Body of pancreas (tissue), 4 donors: Measurements from ENCODE around the gene SMCO2. TPM values are rescaled to one million over a fixed set of nuclear protein-coding genes. Genes with fewer than 3 reads are reported as not detected.

Experiments
- ATAC-seq: fragments of 150-250 bp; one replicate; pipeline ENCODE4 v1.9.1; 2016
- DNase-seq, 4 donors: peaks; one replicate each; pipeline ENCODE4 v3.0.0-alpha.2; 2019
- H3K27ac ChIP-seq, 4 donors: fragments of 200-600 bp; sonication (generic); 1 replicate in 3 of 4; 2 replicates in 1 of 4; pipeline versions ENCODE4 v1.5.1 to v1.6.1; 2016 to 2019; ENCODE audit warnings: mild to moderate bottlenecking in 1 of 4, mixed read lengths in 1 of 4, moderate library complexity in 1 of 4
- H3K27me3 ChIP-seq, 2 donors: fragments of 200-600 bp; sonication (generic); one replicate each; pipeline ENCODE4 v1.6.0; 2016; ENCODE audit warnings: mild to moderate bottlenecking in 1 of 2
- H3K36me3 ChIP-seq, 2 donors: fragments of 200-600 bp; sonication (generic); replicated peaks in 1 of 2; 2 replicates each; pipeline ENCODE4 v1.5.1; 2016; ENCODE audit warnings: low read depth in 2 of 2; ENCODE audit not compliant: insufficient read depth in 1 of 2
- H3K4me1 ChIP-seq: fragments of 200-600 bp; sonication (generic); one replicate; pipeline ENCODE4 v1.6.0; 2016
- H3K4me3 ChIP-seq, 2 donors: fragments of 200-600 bp; sonication (generic); 1 replicate in 1 of 2; 2 replicates in 1 of 2; pipeline ENCODE4 v1.5.1; 2016 to 2019
- H3K9me3 ChIP-seq, 3 donors: fragments of 200-600 bp; sonication (generic); 1 replicate in 2 of 3; 2 replicates in 1 of 3; pipeline ENCODE4 v1.5.1; 2016
- CTCF ChIP-seq, 7 experiments: fragments of 450-650 bp in 4 of 7; fragments of 200-600 bp in 3 of 7; sonication (generic) in 3 of 7; IDR thresholded peaks; one replicate each; pipeline ENCODE4 v1.5.1; 2016 to 2019; ENCODE audit warnings: antibody characterized with exemption in 7 of 7
- POLR2A ChIP-seq, 3 donors: fragments of 450-650 bp; IDR thresholded peaks; one replicate each; pipeline ENCODE4 v1.6.1; 2016; ENCODE audit warnings: antibody characterized with exemption in 3 of 3, mild to moderate bottlenecking in 2 of 3
- WGBS, 2 donors: methylation state at CpG; one replicate each; pipeline ENCODE4 v1.1.5; 2017; 5-methylcytosine and 5-hydroxymethylcytosine counted together
- intact Hi-C: fragments of 100-400 bp; cut with DNase I; formaldehyde crosslinking; loops from one replicate; pipeline ENCODE4 v1.15.1; 2023
- total RNA-seq, 2 donors: library from RNA; depleted of rRNA; stranded (reverse); fragments of >200 nt; gene quantifications; one replicate each; pipeline ENCODE4 v1.1.0, GENCODE V29; 2016

Gene SMCO2
- total RNA-seq, 2 donors from 2014 or later = not detected

GRCh38 chr12:27516625-27517024 lies 70.1 kb downstream of the SMCO2 start:
- 67 to 70% methylated on average over 4 of the region's 4 CpGs for WGBS, 2 donors
- no peak overlapping the region for H3K4me3 ChIP-seq
- peaks cover 5% of the 10 kb centered on the region for H3K4me1 ChIP-seq
- H3K9me3 ChIP-seq = no peaks in the 10 kb centered on the region
- no peak for ATAC-seq
- intact Hi-C loops = no loop called here
- DNase-seq = no peak
- no peaks in the 10 kb centered on the region for H3K36me3 ChIP-seq
- no peaks in the 10 kb centered on the region for H3K27me3 ChIP-seq
- H3K27ac ChIP-seq = peak overlapping the region in 2 of 4 donors; percentile 64 to 70
- TF ChIP-seq CTCF (IDR thresholded peaks at IDR 0.05) (no peak), POLR2A (IDR thresholded peaks at IDR 0.05) (no peak)

GRCh38 chr12:27517546-27517945 lies 71.0 kb downstream of the SMCO2 start:
- Histone ChIP-seq H3K36me3 (no peaks in the 10 kb centered on the region), H3K27me3 (no peaks in the 10 kb centered on the region), H3K4me1 (peaks cover 5% of the 10 kb centered on the region), H3K27ac (no peak overlapping the region), H3K9me3 (peaks cover 0 to 2% (median 0%) of the 10 kb centered on the region in 3 donors), H3K4me3 (no peak overlapping the region)
- intact Hi-C loops = no loop called here
- TF ChIP-seq POLR2A (IDR thresholded peaks at IDR 0.05) = no peak
- TF ChIP-seq CTCF (IDR thresholded peaks at IDR 0.05) = no peak
- WGBS, 2 donors = 74 to 91% methylated on average over 3 of the region's 3 CpGs
- DNase-seq = no peak
- ATAC-seq = no peak

- Histone ChIP-seq H3K27me3 (no peaks in the 10 kb centered on the region), H3K9me3 (peaks cover 0 to 4% (median 0%) of the 10 kb centered on the region in 3 donors), H3K36me3 (no peaks in the 10 kb centered on the region), H3K4me1 (peaks cover 4% of the 10 kb centered on the region), H3K27ac (no peak overlapping the region), H3K4me3 (no peak overlapping the region)
- DNase-seq (no peak), ATAC-seq (no peak)
- 44 to 60% methylated on average over 7 of the region's 7 CpGs for WGBS, 2 donors
- intact Hi-C loops = no loop called here
- no peak for TF ChIP-seq POLR2A (IDR thresholded peaks at IDR 0.05)
- TF ChIP-seq CTCF (IDR thresholded peaks at IDR 0.05) = no peak
Observed at GRCh38 chr12:27517961-27518665, 71.6 kb downstream of the SMCO2 start.

- WGBS, 2 donors = 74 to 77% methylated on average over 4 of the region's 4 CpGs
- intact Hi-C loops = no loop called here
- Histone ChIP-seq H3K36me3 (no peaks in the 10 kb centered on the region), H3K27ac (no peak overlapping the region), H3K4me3 (no peak overlapping the region), H3K4me1 (peaks cover 15% of the 10 kb centered on the region), H3K27me3 (no peaks in the 10 kb centered on the region), H3K9me3 (peaks cover 0 to 4% (median 0%) of the 10 kb centered on the region in 3 donors)
- ATAC-seq = no peak
- no peak for TF ChIP-seq POLR2A (IDR thresholded peaks at IDR 0.05)
- TF ChIP-seq CTCF (IDR thresholded peaks at IDR 0.05) = no peak
- peak in 1 of 4 donors; percentile 22 for DNase-seq
Observed at GRCh38 chr12:27521066-27521465, 74.5 kb downstream of the SMCO2 start.

- H3K27me3 ChIP-seq = no peaks in the 10 kb centered on the region
- H3K9me3 ChIP-seq = peaks cover 0 to 4% (median 0%) of the 10 kb centered on the region in 3 donors
- H3K36me3 ChIP-seq = no peaks in the 10 kb centered on the region
- H3K27ac ChIP-seq = no peak overlapping the region
- no peak for ATAC-seq
- intact Hi-C loops = no loop called here
- 87 to 94% methylated on average over 4 of the region's 4 CpGs for WGBS, 2 donors
- H3K4me1 ChIP-seq = peaks cover 21% of the 10 kb centered on the region
- no peak for DNase-seq
- TF ChIP-seq CTCF (IDR thresholded peaks at IDR 0.05) = no peak
- TF ChIP-seq POLR2A (IDR thresholded peaks at IDR 0.05) = no peak
- no peak overlapping the region for H3K4me3 ChIP-seq
Observed at GRCh38 chr12:27521981-27522380, 75.4 kb downstream of the SMCO2 start.
